Small intestine (tissue), 7 donors: ENCODE measurements around the gene ACAD10. TPM values are rescaled to one million over a fixed set of nuclear protein-coding genes. Genes with fewer than 3 reads are reported as not detected.
A peak's percentile ranks its signal among the peaks of the same experiment; 100 is the strongest.

Experiments
- DNase-seq, 2 donors: peaks; one replicate each; pipeline versions ENCODE4 v3.0.0 to v3.0.0-alpha.2; 2013
- FAIRE-seq: peaks from 2 replicates; lab custom pipeline; 2012; peaks lifted over from hg19 to GRCh38; lab: Jason Lieb, UNC
- H3K27ac ChIP-seq, 3 donors: one replicate each; pipeline ENCODE4 v1.5.1; 2013; ENCODE audit warnings: low read length in 2 of 3, mild to moderate bottlenecking in 2 of 3, control low read depth in 1 of 3, inconsistent platforms in 1 of 3, low read depth in 1 of 3, moderate library complexity in 1 of 3
- H3K27me3 ChIP-seq, 3 donors: one replicate each; pipeline ENCODE4 v1.6.1; 2013; ENCODE audit warnings: low read length in 3 of 3, inconsistent platforms in 1 of 3; ENCODE audit not compliant: control insufficient read depth in 3 of 3, insufficient read depth in 3 of 3
- H3K36me3 ChIP-seq, 3 donors: one replicate each; pipeline ENCODE4 v1.6.1; 2013; ENCODE audit warnings: low read length in 3 of 3, inconsistent platforms in 1 of 3, low read depth in 1 of 3, mild to moderate bottlenecking in 1 of 3, moderate library complexity in 1 of 3; ENCODE audit not compliant: control insufficient read depth in 3 of 3, insufficient read depth in 2 of 3
- H3K4me1 ChIP-seq, 3 donors: one replicate each; pipeline ENCODE4 v1.6.1; 2013; ENCODE audit warnings: low read length in 2 of 3, inconsistent platforms in 1 of 3, low read depth in 1 of 3, mild to moderate bottlenecking in 1 of 3, moderate library complexity in 1 of 3; ENCODE audit not compliant: control insufficient read depth in 3 of 3, insufficient read depth in 2 of 3
- H3K4me3 ChIP-seq, 3 donors: one replicate each; pipeline ENCODE4 v1.5.1; 2013; ENCODE audit warnings: low read length in 3 of 3, control low read depth in 1 of 3, inconsistent platforms in 1 of 3, low read depth in 1 of 3, mild to moderate bottlenecking in 1 of 3, moderate library complexity in 1 of 3
- H3K9me3 ChIP-seq, 2 donors: one replicate each; pipeline ENCODE4 v1.6.1; 2013; ENCODE audit warnings: low read depth in 1 of 2, low read length in 1 of 2; ENCODE audit not compliant: control insufficient read depth in 2 of 2, insufficient read depth in 1 of 2
- whole genome bisulfite sequencing, 3 donors: extraction: QIAGEN DNeasy Blood & Tissue Kit; methylation state at CpG; one replicate each; pipeline ENCODE4 v1.1.7; 2013; 5-methylcytosine and 5-hydroxymethylcytosine counted together
- polyA plus RNA-seq, 4 donors: library from polyadenylated mRNA; stranded (reverse) in 3 of 4; unstranded in 1 of 4; fragments of 200-250 nt in 3 of 4; fragments of 120-200 nt in 1 of 4; gene quantifications; one replicate each; pipeline versions ENCODE4 v1.2.1 to v1.2.3, GENCODE V29; 2013
- donor health status: healthy with polysubstance abuse.
- donor health status: control.
- donor health status: control.
- donor health status: Bipolar disorder and iron deficiency.
- donor health status: healthy.

The ACAD10 gene
- polyA plus RNA-seq, 4 donors, result 20.2 to 42.5 (median 33.0) TPM

DNA sequence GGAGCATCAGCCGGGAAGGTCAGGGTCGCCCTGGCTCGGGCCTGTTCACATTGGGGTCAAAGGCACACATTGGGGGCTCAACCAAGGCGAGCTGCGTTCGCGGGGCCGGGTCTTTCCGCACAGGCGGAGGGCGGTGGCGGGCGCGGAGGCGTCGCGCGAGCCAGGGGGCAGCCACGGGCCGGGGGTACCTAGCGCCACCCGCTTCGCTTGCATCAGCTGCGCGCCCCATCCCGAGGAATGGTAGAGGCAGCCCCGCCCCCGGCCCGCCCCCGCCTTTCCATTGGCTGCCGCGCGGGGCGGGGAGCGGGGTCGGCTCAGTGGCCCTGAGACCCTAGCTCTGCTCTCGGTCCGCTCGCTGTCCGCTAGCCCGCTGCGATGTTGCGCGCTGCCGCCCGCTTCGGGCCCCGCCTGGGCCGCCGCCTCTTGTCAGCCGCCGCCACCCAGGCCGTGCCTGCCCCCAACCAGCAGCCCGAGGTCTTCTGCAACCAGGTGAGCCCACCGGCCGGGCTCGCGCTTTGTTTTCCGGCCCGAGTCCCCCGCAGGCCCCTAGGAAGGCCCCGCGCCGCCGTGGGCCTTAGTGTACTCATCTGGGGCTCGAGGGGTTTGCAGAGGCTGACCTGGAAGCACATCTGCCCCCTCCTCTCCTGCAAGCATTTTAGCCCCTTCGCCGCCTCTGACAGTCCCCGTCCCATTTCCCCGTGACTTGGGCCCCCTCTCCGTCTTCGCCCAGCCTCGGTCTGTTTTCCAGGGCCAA, 80.9 kb downstream of the ACAD10 start, which contains the start of gene ALDH2:
TSS of gene ALDH2 (plus strand) at position 326 of the 754 bp plus-strand sequence. CDS start at position 376, 50 bp downstream.
- peaks cover 0 to 20% (median 0%) of the 10 kb centered on the region in 3 donors for H3K36me3 ChIP-seq
- WGBS, 3 donors, result 0 to 1% (median 1%) methylated on average over 57 to 73 of the region's 73 CpGs
- H3K27ac ChIP-seq, result peak within 1 kb of the TSS; percentile 82 to 93 (median 90)
- peak; percentile 76 to 87 for DNase-seq
- no peaks in the 10 kb centered on the region for H3K9me3 ChIP-seq
- H3K27me3 ChIP-seq, result no peaks in the 10 kb centered on the region
- peak within 1 kb of the TSS; percentile 71 to 94 (median 74) for H3K4me3 ChIP-seq
- no peak for FAIRE-seq
- peaks cover 3 to 25% (median 4%) of the 10 kb centered on the region in 3 donors for H3K4me1 ChIP-seq

DNA sequence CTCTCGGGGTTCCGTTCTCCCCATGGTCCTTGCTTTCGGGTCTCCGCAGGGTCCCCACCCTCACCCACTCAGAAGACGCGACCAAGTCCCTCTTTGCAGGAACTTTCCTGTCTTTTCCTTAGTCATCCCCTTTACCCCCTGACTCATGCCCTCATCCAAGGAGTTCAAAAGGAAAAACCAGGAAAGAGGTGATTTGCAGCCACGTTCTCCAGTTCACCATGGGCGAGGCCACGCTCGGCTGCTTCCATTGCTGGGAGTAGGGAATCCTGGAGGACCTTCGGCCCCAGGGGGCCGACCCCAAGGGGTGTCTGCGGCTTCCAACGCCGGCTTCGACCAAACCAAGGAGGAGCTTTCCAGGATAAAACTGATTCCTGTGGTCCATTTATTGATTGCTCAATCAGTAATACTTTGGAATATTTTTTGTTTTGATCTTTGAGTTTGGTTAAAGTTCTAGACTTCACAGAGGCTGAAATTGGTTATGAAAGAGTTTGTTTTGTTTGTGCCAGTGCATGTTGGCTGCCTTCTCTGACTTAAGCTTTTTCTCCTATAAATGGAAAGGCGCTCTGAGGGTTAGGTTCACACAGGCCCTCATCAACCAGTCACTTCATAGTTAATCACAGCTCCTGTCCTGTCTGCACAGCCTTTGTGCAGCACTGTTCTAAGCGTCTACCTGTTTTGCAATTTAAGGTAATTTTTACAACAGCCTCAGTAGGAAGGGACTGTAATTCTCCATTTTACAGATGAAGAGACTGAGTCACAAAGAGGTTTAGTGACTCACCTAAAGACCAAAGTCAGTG, 81.7 kb downstream of the ACAD10 start:
- Histone ChIP-seq H3K27ac (peak overlapping the region; percentile 82 to 93 (median 90)), H3K27me3 (no peaks in the 10 kb centered on the region), H3K36me3 (peaks cover 0 to 22% (median 0%) of the 10 kb centered on the region in 3 donors), H3K9me3 (no peaks in the 10 kb centered on the region), H3K4me1 (peaks cover 3 to 30% (median 4%) of the 10 kb centered on the region in 3 donors), H3K4me3 (peak overlapping the region; percentile 71 to 94 (median 74))
- FAIRE-seq, result no peak
- WGBS, 3 donors, result 11 to 23% (median 17%) methylated on average over 18 of the region's 18 CpGs
- peak; percentile 70 to 78 for DNase-seq

DNA sequence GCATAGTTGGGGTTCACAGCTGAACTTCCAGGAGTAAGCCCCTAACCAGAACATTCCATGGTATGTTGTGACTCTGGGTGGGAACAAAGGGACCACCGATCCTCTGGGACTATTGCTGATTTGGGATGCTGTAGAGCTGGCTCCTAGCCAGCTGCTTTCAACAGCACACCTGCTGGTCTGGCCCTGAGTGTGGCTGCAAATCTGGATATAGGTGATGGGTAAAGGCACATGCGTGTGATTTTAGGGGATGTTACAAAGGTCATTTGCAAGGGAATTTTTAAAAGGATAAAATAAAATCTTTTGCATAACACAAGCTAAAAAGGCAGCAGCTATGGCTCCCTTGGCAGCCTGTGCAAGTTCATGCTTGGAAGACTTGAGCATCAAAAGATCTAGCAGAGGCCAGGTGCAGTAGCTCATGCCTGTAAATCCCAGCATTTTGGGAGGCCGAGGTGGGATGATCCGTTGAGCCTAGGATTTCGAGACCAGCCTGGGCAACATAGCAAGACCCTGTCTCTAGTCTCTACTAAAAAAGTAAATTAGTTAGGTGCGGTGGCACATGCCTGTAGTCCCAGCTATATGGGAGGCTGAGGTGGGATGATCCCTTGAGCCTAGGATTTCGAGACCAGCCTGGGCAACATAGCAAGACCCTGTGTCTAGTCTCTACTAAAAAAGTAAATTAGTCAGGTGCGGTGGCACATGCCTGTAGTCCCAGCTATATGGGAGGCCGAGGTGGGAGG, 82.5 kb downstream of the ACAD10 start:
- Histone ChIP-seq H3K4me1 (peaks cover 6 to 36% (median 8%) of the 10 kb centered on the region in 3 donors), H3K4me3 (peak overlapping the region in 2 of 3 donors; percentile 71 to 94), H3K36me3 (peaks cover 0 to 22% (median 0%) of the 10 kb centered on the region in 3 donors), H3K27me3 (no peaks in the 10 kb centered on the region), H3K9me3 (no peaks in the 10 kb centered on the region), H3K27ac (peak overlapping the region in 2 of 3 donors; percentile 90 to 93)
- DNase-seq (no peak), FAIRE-seq (no peak)
- 52 to 71% (median 60%) methylated on average over 9 of the region's 9 CpGs for WGBS, 3 donors

DNA sequence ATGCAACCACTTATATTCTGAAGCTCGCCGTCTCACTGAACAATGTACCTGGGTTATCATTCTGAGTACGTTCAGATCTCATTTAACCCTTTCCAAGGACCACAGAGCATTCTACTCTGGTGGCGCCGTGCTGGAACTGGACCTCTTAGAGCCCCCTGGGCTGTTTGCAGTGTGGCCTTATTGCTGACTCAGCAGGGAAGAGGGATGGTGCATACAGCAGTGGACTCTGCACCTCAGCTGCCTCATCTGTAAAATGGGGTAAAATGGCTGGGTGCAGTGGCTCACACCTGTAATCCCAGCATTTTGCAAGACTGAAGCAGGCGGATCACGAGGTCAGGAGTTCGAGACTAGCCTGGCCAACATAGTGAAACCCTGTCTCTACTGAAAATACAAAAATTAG, 83.7 kb downstream of the ACAD10 start:
- Histone ChIP-seq H3K4me3 (no peak overlapping the region), H3K27me3 (no peaks in the 10 kb centered on the region), H3K27ac (no peak overlapping the region), H3K36me3 (peaks cover 0 to 22% (median 0%) of the 10 kb centered on the region in 3 donors), H3K9me3 (no peaks in the 10 kb centered on the region), H3K4me1 (peaks cover 10 to 47% (median 14%) of the 10 kb centered on the region in 3 donors)
- FAIRE-seq, result no peak
- no peak for DNase-seq
- 64 to 80% (median 72%) methylated on average over 8 of the region's 8 CpGs for WGBS, 3 donors

DNA sequence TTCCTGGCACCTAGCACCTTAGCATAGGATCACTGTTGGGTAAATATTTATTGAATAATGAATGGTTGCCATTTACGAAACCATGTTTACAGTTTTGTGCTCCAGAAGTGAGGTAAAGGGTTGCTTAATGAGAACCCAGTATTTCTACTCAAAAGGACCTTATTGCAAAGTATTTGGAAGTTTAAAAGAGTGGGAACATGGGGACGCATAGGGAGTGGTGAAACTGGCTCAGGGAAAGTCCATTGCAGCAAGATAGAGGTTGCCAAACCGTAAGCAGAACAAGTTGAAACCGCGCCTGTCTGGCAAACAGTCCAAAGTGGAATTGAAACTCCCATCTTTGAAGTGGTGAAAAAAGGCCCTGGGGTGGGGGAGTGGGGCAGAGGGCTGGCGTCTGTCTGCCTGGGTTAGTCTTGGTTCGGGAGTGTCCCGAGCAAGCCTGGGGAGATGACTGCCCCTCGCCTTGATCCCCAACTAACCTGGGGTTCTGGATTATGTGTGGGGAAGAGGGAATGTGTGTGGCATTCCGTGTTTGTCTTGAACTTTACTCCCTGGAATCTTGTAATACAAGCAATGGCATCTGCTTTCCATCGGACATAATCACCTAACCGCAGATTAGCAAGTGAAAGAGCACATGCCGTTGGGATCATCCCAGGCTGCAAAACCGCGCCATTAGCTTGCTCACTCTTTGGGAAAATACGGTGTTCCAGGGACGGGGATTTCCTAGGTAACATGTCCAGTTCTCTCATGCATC, 88.1 kb downstream of the ACAD10 start:
- Histone ChIP-seq H3K4me3 (peak overlapping the region in 2 of 3 donors; percentile 0 to 5), H3K27ac (peak overlapping the region; percentile 85 to 98 (median 94)), H3K36me3 (peaks cover 0 to 31% (median 0%) of the 10 kb centered on the region in 3 donors), H3K4me1 (peaks cover 23 to 66% (median 28%) of the 10 kb centered on the region in 3 donors), H3K27me3 (no peaks in the 10 kb centered on the region), H3K9me3 (no peaks in the 10 kb centered on the region)
- FAIRE-seq (no peak), DNase-seq (peak; percentile 86 to 91)
- WGBS, 3 donors, result 8 to 29% (median 23%) methylated on average over 17 of the region's 17 CpGs

DNA sequence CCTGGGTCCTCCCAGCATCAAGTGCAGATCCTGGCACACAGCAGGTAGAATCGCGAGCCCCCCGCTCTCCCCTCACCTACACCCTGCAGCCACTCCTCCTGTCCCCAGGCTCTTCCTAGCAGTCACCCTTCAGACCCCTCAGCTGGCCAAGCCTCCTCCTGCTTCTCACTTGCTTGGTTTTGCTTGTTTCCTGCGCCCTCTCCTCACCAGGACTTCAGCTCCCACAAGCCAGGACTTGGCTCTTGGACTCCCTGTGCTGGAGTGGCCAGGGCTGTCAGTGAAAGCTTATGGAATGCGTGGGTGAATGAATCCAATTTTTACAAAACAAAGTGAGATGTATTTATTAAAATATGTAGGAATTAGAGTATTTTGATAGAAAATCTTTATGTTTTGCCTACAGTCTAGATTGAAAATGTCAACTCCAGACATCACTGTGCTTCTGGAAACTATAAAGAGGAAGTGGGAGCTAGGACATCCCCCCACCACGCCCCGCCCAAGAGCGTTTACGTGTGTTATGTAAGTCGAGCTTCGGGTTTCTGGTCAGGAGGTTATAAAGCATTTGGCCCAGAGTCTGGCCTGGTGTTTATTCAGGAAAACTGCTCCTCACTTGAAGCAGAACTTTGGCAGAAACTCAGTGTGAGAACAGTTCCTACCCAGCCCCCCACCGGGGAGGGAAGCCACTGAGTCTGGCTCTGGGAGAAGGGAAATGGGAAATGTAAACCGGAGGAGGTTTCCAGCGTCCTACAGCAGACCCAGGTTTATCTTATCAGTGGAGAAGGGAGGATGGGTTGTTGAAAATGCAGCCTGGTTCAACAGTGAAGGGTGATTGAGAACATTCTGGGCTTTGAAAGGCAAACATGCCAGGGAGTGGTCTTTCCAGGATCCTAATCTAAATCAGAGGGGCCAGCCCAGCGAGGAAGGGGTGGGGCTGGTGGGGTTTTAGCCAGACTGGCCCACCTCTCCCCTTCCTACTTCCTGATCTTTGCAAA, 89.6 kb downstream of the ACAD10 start:
- peaks cover 0 to 36% (median 0%) of the 10 kb centered on the region in 3 donors for H3K36me3 ChIP-seq
- peak; percentile 78 to 84 for DNase-seq
- peaks cover 30 to 62% (median 32%) of the 10 kb centered on the region in 3 donors for H3K4me1 ChIP-seq
- 16 to 21% (median 20%) methylated on average over 15 of the region's 15 CpGs for WGBS, 3 donors
- H3K9me3 ChIP-seq, result no peaks in the 10 kb centered on the region
- peak overlapping the region; percentile 85 to 98 (median 94) for H3K27ac ChIP-seq
- FAIRE-seq, result no peak
- H3K27me3 ChIP-seq, result no peaks in the 10 kb centered on the region
- no peak overlapping the region for H3K4me3 ChIP-seq
